ENCODE data around the gene CTU1.

Gene CTU1

DNA sequence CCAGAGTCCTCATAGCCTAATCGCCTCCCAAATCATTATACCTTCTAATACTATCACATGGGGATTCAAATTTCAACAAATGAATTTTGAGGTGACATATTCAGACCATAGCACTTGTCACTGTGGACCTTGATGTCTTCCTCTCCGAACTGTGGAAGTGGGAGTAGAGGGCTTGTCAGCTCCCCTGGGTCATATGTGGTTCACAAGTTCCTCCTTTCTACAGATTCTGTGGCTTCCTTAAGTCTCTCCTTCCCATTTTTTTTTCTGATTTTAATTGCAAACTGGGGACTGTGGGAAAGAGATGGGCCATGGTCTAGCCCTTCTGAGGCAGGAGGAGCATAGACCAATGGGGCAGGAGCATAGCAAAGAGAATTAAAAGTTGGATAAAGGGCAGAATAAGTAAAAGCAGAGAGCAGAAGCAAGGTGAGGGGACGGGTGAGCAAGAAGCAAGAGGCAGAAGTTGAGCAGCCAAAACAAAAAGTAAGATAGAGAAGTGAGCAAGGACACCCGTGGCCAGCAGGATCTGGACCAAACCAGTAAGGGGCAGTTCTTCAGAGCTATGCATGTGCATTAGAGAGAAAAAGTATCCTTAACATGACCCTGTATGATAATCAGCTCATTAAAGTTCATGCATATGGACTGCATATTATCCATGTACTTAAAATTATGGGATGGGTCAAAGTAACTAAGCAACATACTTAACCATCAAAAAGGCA is 31.2 kb upstream of the CTU1 start:
- FAIRE-seq (no peak), DNase-seq (ENCODE audit: insufficient read length, low spot score) (no peak)
- no peak for TF ChIP-seq POLR2A (IDR thresholded peaks at IDR 0.05; ENCODE audit: low read depth, low read length)

GRCh38 chr19:51138549-51138979 is 30.4 kb upstream of the CTU1 start:
- no peak for DNase-seq (ENCODE audit: insufficient read length, low spot score)
- TF ChIP-seq POLR2A (IDR thresholded peaks at IDR 0.05; ENCODE audit: low read depth, low read length) = no peak
- FAIRE-seq = no peak

GRCh38 chr19:51137792-51138425 is 29.7 kb upstream of the CTU1 start:
- TF ChIP-seq POLR2A (IDR thresholded peaks at IDR 0.05; ENCODE audit: low read depth, low read length) = no peak
- no peak for DNase-seq (ENCODE audit: insufficient read length, low spot score)
- no peak for FAIRE-seq

DNA sequence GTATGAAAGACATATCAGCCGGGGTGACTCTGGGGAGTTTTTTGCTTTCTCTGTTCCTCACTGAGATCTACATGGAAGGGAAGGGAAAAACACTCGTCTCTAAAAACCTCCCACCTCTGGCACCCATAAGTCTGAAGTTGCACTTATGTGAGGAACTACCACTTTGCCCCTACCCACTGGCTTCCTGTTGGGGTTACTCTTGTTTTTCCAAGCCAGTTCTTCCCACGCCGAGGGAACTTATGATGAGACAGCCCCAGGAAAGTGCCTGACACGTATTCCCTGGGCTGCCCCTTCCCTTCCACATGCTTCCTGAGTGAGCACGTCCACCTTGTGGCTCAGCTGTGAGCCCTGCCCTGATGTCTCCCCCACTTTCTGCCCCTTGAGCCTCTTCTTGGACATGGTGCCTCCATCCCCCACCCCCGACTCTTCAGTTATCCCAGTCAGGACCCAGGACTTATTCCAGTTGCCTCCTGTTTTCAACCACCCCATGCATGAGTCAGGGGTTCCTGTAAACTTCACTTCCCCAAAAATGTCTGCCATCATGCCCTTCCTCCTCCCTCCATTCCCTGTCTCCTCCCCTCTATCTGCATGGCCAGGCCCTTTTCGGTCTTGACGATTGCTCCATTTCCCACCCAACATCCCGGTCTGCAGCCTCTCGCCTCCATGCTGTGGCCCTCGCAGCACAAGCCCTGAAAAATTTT is 28.8 kb upstream of the CTU1 start:
- FAIRE-seq (no peak), DNase-seq (ENCODE audit: insufficient read length, low spot score) (no peak)
- no peak for TF ChIP-seq POLR2A (IDR thresholded peaks at IDR 0.05; ENCODE audit: low read depth, low read length)

DNA sequence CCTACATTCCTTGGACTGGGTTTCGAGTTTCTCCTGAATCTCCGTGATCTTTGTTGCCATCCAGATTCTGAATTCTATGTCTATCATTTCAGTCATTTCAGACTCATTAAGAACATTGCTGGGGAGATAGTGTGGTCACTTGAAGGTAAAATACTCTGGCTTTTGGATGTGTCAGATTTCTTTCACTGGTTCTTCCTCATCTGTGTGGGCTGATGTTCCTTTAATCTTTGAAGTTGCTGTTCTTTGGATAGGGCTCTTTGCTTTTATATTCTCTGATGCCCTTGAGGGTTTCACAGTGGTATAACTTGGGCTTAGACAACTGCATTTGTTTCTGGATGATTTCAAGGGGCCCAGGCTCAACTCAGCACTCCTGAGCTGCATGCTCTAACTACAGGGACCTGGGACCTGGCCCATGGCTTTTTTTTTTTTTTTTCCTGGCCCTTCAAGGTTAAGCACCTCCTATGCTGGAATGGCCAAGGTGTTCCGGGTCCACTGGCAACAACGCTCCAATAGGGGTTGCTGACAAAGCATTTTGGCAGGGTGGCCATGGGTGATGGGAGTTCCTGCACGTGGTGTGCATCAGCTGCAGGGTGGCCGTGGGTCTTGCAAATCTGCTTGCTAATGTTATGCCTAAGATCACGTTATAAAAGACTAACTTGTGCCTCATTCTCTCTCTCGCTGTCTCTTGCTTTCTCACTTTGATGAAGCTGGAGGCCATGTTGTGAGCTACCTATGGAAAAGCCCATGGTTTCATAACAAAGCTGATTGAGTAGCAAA is 28.0 kb upstream of the CTU1 start:
- no peak for DNase-seq (ENCODE audit: insufficient read length, low spot score)
- FAIRE-seq = no peak
- no peak for TF ChIP-seq POLR2A (IDR thresholded peaks at IDR 0.05; ENCODE audit: low read depth, low read length)

GRCh38 chr19:51135004-51135403 is 26.8 kb upstream of the CTU1 start:
- FAIRE-seq (no peak), DNase-seq (ENCODE audit: insufficient read length, low spot score) (no peak)
- TF ChIP-seq POLR2A (IDR thresholded peaks at IDR 0.05; ENCODE audit: low read depth, low read length) = no peak

DNA sequence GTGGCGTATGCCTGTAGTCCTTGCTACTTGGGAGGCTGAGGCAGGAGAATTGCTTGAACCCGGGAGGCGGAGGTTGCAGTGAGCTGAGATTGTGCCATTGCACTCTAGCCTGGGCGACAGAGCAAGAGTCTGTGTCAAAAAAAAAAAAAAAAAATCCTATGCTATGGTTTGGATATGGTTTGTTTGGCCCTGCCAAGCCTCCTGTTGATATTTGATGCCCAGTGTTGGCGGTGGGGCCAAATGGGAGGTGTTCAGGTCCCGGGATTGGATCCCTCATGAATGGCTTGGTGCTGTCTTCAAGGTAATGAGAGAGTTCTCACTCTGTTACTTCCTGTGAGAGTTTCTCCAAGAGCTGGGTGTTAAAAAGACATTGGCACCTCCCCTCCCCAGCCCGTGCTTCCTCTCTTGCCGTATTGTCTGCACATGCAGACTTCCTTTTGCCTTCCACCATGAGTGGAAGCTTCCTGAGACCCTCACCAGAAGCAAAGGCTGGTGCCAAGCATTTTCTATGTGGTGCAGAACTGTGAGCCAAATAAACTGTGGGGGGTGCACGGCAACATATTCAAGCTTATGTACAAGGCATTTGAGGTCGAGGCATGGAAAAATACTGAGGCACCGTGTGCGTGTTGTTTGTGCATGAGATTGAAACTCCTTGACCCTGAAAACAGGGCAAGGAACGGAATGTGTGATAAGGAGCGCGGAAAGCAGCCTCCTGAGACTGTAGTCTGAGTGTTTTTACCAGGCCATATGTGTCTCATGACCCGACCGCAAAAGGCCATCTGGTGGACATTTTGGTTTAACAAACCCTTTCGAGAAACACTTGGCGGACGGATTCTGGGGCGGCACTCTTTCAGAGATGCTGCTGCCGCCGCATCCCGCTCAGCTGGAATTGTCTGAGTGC is 23.8 kb upstream of the CTU1 start:
- no peak for FAIRE-seq
- no peak for DNase-seq (ENCODE audit: insufficient read length, low spot score)
- TF ChIP-seq POLR2A (IDR thresholded peaks at IDR 0.05; ENCODE audit: low read depth, low read length) = no peak

- DNase-seq (ENCODE audit: insufficient read length, low spot score) (no peak), FAIRE-seq (no peak)
- no peak for TF ChIP-seq POLR2A (IDR thresholded peaks at IDR 0.05; ENCODE audit: low read depth, low read length)
These were observed 21.5 kb upstream of the CTU1 start for GRCh38 chr19:51129716-51130115.

DNA sequence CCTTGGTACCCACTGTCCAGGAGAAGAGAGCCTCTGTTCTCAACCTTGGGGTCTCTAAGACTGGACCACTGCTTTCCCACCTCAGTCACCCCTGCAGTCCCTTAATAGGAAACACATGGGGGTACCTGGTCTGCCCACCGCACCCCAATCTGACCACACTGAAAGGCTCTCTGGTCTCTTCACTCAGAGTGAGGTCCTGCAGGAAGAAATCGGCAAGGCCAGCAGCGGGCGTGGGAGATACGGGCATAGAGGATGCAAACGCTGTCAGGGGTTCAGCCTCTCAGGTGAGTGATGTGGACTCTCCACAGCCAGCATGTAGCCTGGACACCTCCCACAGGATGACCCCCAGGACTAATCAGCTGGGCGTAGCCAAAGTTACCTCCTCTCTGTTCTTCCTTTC is 20.0 kb upstream of the CTU1 start:
- FAIRE-seq = no peak
- no peak for DNase-seq (ENCODE audit: insufficient read length, low spot score)
- no peak for TF ChIP-seq POLR2A (IDR thresholded peaks at IDR 0.05; ENCODE audit: low read depth, low read length)

DNA sequence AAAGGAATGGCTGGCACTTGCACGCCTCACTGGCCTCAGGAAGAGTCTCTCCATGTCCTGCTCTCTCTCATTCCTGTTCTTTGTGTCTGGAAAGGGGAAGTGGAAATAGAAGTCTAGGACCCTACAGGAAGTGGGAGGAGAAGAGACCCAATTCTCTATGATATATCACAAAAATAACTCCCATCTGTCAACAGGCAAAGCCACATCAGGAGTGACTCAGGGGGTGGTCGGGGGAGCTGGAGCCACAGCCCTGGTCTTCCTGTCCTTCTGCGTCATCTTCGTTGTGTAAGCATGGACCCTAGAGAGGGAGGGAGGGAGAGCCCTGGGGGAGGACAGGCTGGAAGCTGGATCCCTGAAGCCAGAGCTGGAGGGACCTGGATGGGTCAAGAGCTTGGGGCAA is 19.5 kb upstream of the CTU1 start:
- no peak for DNase-seq (ENCODE audit: insufficient read length, low spot score)
- no peak for FAIRE-seq
- TF ChIP-seq POLR2A (IDR thresholded peaks at IDR 0.05; ENCODE audit: low read depth, low read length) = no peak

GRCh38 chr19:51127032-51127431 is 18.8 kb upstream of the CTU1 start:
- no peak for TF ChIP-seq POLR2A (IDR thresholded peaks at IDR 0.05; ENCODE audit: low read depth, low read length)
- DNase-seq (ENCODE audit: insufficient read length, low spot score) (no peak), FAIRE-seq (no peak)

- no peak for FAIRE-seq
- no peak for DNase-seq (ENCODE audit: insufficient read length, low spot score)
- no peak for TF ChIP-seq POLR2A (IDR thresholded peaks at IDR 0.05; ENCODE audit: low read depth, low read length)
These were observed 17.3 kb upstream of the CTU1 start for GRCh38 chr19:51125421-51126075.

- no peak for DNase-seq (ENCODE audit: insufficient read length, low spot score)
- no peak for TF ChIP-seq POLR2A (IDR thresholded peaks at IDR 0.05; ENCODE audit: low read depth, low read length)
- FAIRE-seq = no peak
These were observed 16.5 kb upstream of the CTU1 start, which contains the start of gene SIGLEC9 for GRCh38 chr19:51124729-51125128. Gene SIGLEC9, plus strand, starts transcription at chr19:51124906. Its CDS starts 69 bp downstream, at chr19:51124975.

All from H54 (cell line).